PC-9 (cell line): Measurements from ENCODE around the gene NFATC1.

Source experiments
- CTCF ChIP-seq: fragments of 200-600 bp; sonication (generic); conservative IDR thresholded peaks from 2 replicates; pipeline ENCODE4 v1.6.1; 2017; ENCODE audit warnings: mixed run types, antibody characterized with exemption, mild to moderate bottlenecking, moderate library complexity
- EZH2 ChIP-seq: fragments of 200-600 bp; sonication (generic); IDR thresholded peaks from 2 replicates; pipeline ENCODE4 v1.8.0; 2017; ENCODE audit warnings: antibody characterized with exemption, low read depth

DNA sequence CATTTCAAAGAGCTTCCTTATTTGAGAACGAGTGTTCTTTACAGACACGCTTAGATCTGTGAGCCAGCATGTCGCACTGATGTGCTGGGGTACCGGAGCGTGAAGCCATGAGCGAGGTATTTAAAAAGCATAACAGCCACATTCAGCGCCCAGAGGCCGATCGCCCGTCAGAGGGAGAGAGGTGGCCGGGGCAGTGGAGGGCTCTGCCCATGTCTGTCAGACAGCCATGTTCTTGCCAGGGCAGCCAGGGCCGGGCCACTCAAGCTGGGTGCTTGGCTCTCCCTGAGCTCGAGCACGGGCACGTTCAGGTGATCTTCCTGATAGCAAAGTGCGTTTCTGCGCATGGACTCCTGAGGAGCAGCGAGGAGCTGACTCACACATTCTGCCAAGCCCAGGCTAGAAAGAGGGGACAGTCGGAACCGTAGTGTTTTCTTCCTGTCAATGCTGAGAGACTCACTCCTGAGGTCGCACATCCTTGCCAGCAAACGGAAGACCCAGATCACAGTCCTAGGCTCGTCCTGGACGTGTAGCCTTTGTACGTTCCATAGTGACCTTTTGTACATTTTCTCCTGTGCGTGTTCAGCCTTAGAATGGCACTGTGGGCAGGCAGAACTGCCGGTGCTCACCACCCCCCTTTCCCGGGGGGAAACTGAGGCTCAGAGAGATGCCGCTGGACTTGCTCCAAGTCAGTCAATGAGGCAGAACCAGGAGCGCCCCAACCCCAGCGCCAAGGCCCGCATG, 100.7 kb downstream of the NFATC1 start:
- TF ChIP-seq CTCF (no peak), EZH2 (no peak)
